ENCODE measurements around the gene LNPK. TPM values are rescaled to one million over a fixed set of nuclear protein-coding genes. Genes with fewer than 3 reads are reported as not detected.
"Not testable (repeated sequence)": the region's sequence is repeated elsewhere in the genome, so short reads cannot be mapped to it uniquely, and the experiment has no call there.

Gene LNPK
- 6.8 and 8.4 TPM in 2 replicates for total RNA-seq

GRCh38 chr2:176001916-176002687, at the start of gene LNPK:
Gene LNPK, minus strand, starts transcription at chr2:176002267. Its CDS starts 6,683 bp downstream, at chr2:175995584.
- DNase-seq (ENCODE audit: extremely low read depth, low read depth, low spot score): no peak

- DNase-seq (ENCODE audit: extremely low read depth, low read depth, low spot score): no peak
Measured at GRCh38 chr2:176039375-176039774, 37.3 kb upstream of the LNPK start.

GRCh38 chr2:176038694-176039093, 36.6 kb upstream of the LNPK start:
- DNase-seq (ENCODE audit: extremely low read depth, low read depth, low spot score): no peak

DNA sequence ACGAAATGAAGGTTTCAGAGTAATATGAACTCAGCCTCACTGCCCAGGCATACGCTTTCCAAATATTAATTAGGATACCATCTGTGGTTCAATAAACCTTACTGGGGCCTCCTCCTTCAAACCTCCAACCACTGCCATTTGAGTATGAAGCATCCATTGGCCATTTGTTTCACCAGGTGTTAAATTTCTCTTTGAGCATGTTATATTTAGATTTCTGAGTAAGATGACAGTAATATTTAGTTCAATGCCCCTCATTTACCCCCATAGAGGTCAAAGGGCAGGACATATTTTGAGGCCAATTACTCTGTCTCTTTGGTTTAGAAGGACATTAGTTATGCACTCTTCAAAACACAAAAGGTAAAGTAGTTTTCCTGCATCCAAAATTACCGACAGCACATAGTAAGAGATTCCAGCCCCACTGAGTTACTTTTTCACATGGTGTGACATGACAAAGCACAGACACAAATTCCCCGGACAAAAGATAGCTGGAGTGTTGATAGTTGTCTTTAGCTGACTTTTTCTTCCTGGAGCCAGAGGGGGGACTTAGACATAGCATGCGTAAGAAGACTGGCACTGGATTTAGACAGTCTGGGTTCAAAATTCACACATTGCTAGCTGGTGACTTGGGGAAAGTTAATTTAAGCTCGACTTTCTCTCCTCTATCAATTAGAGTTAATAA, 33.1 kb upstream of the LNPK start:
- DNase-seq (ENCODE audit: extremely low read depth, low read depth, low spot score): no peak

DNA sequence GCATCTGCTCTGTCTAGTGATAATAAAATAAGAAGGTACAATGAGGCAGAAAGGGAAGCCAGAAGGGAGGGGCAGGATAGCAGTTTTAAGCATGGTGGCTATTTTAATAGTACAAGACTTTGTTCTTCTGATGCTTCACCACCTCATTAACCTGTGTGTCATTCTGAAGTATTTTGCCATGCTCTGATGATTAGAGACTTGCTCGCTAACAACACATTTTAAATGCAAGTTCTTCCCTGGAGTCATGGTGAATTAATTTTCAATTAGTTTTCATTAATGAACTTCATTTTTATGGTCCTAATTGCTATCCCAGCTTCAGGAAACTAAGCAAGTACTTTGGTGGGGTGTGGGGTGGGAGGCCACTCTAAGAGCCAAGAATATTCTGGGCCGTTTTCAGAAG, 25.7 kb upstream of the LNPK start:
- no peak for DNase-seq (ENCODE audit: extremely low read depth, low read depth, low spot score)

GRCh38 chr2:176025932-176026331, 23.9 kb upstream of the LNPK start:
- DNase-seq (ENCODE audit: extremely low read depth, low read depth, low spot score): no peak

GRCh38 chr2:176024083-176024482, 22.0 kb upstream of the LNPK start:
- DNase-seq (ENCODE audit: extremely low read depth, low read depth, low spot score): no peak

DNA sequence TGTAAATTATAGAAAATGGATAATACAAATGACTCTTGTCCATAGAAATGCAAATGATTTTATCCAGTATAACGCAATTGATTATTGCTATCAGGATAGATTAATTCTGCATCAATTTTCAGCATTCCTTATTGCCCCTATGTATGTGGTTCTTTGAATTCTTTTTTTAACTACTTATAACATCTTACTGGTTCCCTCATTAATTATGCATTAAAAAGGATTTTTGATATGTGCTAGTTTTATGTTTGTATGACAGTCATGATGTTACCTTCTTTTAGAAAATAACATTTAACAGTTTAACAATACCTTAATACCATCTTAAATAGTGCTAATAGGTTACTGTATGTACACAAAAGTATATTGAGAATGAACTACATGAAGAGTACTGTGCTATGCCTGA, 20.0 kb upstream of the LNPK start:
- no peak for DNase-seq (ENCODE audit: extremely low read depth, low read depth, low spot score)

- no peak for DNase-seq (ENCODE audit: extremely low read depth, low read depth, low spot score)
Measured at GRCh38 chr2:176020400-176020799, 18.3 kb upstream of the LNPK start.

GRCh38 chr2:176018708-176019107, 16.6 kb upstream of the LNPK start:
- DNase-seq (ENCODE audit: extremely low read depth, low read depth, low spot score): no peak

GRCh38 chr2:176009445-176009844, 7.4 kb upstream of the LNPK start:
- no peak for DNase-seq (ENCODE audit: extremely low read depth, low read depth, low spot score)

DNA sequence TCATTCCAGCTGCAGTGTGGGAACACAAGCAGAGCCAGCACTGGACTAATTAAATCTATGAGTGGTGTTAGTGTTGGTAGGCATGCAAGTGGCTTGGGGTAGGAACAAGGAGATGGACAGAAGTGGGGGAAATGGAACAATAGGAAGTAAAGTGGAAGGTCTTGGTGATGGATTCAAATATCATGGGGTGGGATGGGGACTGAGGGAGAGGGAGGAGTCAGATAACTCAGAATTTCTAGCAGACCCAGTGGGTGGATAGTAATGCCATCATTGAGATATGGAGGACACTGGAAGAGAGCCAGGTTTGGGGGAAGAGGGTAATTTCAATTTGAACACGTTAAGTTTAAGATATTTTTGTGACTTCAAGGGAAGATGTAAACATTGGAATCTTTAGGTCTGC, 2.9 kb upstream of the LNPK start:
- no peak for DNase-seq (ENCODE audit: extremely low read depth, low read depth, low spot score)

GRCh38 chr2:176003958-176004357, 1.9 kb upstream of the LNPK start:
- no peak for DNase-seq (ENCODE audit: extremely low read depth, low read depth, low spot score)

DNA sequence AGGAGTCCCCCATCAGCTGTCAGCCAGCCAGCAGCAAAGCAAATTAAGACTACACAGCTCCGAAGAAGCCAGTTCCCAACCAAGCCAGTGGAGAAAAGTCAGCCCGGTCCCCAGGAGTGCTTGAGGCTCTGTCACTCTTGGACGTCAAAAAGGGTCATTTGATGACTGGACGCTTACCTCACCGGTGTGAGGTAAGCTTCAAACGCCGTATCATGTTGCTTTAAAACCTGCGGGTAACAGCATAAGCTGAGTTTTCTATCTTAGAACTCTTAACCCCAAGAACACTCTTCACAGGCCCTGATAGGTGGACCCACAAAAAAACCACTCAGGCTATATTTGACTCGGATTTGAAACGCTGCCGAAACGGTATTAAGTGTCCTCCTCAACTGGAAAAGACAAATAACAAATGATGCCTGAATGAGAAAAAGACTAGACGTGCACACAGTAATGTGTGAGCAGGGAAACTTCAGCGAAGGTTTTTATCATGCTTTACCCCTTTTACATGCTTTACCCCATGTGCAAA, 682 bp upstream of the LNPK start:
- no peak for DNase-seq (ENCODE audit: extremely low read depth, low read depth, low spot score)

- no peak for DNase-seq (ENCODE audit: extremely low read depth, low read depth, low spot score)
Measured at GRCh38 chr2:176001281-176001915, 669 bp downstream of the LNPK start.

DNA sequence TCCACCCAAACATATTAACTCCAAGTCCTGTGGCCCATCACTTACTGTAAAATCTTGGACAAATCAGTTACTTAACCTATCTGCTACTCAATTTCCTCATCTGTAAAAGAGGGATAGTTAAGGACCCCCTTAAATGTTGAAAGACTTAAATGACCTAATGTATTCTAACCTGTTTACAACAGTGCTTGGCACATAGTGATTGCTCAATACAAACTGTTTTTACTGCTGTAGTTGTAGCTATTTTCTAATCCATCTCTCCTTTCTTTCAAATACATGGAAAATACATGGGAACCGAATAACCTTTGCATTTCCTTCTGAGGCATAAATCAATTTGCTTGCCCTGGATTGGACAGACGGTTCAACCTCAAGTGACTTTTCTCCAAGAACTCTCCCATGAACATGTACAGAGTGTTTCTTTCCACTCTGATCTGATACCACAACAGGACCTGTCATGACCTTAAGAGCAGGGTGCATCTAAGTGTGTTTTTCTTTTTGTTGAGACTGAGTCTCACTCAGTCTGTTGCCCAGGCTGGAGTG, 2.7 kb downstream of the LNPK start:
- no peak for DNase-seq (ENCODE audit: extremely low read depth, low read depth, low spot score)

DNA sequence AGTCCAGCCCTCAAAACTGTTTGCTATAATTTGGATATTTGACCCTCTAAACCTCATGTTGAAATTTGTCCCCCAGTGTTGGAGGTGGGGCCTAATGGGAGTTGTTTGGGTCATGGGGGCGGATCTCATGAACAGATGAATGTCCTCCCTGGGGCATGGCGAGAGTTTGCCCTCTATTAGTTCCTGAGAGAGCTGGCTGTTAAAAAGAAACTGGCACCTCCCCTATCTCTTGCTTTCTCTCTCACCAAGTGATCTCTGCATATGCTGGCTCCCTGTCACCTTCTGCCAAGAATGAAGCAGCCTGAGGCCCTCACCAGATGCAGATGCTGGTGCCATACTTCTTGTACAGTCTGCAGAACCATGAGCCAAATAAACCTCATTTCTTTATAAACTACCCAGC, 12.0 kb downstream of the LNPK start:
- no peak for DNase-seq (ENCODE audit: extremely low read depth, low read depth, low spot score)

GRCh38 chr2:175987126-175987525, 14.9 kb downstream of the LNPK start:
- not testable (repeated sequence) for DNase-seq (ENCODE audit: extremely low read depth, low read depth, low spot score)

- DNase-seq (ENCODE audit: extremely low read depth, low read depth, low spot score): no peak
Measured at GRCh38 chr2:175984846-175985245, 17.2 kb downstream of the LNPK start.

DNA sequence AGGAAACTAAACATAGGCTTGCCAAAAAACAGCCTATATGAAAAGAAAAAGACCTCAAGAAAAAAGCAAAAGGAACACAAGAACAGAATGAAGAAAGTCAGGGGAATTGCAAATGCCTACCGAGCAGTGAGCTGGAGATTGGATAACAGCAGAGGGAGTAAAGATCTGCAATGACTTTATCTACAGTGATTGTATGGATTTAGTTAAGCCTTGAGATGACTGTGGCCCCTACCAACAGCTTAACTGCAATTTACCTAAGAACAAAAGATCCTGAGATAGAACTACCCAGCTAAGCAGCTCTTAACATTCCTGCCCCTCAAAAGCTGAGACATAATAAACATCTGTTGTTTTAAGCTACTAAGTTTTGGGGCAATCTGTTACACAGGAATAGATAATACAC, 20.5 kb downstream of the LNPK start:
- no peak for DNase-seq (ENCODE audit: extremely low read depth, low read depth, low spot score)

DNA sequence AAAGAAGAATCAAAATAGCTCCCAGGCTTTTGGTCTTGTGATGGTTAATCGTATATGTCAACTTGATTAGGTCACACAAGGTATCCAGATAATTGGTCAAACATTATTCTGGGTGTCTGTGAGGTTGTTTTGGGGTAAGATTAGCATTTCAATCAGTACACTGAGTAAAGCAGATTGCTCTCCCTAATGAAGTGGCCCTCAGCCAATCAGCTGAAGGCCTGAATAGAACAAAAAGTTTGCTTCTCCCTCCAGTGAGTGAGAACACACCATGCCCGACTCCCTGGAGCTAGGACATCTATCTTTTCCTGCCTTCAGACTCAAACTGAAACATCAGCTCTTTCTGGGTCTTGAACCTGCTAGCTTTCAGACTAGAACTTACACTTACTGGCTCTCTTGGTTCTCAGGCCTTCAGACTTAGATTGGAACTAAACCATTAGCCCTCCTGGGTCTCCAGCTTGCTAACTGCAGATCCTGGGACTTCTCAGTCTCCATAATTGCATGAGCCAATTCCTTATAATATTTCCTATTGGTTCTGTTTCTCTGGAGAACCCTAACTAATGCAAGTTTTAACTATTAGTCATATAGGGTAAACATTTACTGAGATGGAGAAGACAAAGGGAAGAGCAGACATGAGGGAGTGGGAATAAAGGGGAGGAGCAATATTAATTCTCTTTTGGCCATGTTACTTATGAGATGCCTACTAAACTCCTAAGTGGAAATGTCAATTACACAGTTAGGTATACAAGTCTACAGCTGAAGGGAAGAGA, 25.5 kb downstream of the LNPK start:
- DNase-seq (ENCODE audit: extremely low read depth, low read depth, low spot score): no peak

All from glomerular endothelial cell (primary cell).